AG20443 (cell line): Measurements from ENCODE around the gene SAMD9L.
"Not testable (repeated sequence)": the region's sequence is repeated elsewhere in the genome, so short reads cannot be mapped to it uniquely, and the experiment has no call there.

Source experiments
- DNase-seq: peaks from one replicate; pipeline ENCODE4 v3.0.0; 2012; ENCODE audit warnings: low spot score, mixed read lengths

The SAMD9L gene

DNA sequence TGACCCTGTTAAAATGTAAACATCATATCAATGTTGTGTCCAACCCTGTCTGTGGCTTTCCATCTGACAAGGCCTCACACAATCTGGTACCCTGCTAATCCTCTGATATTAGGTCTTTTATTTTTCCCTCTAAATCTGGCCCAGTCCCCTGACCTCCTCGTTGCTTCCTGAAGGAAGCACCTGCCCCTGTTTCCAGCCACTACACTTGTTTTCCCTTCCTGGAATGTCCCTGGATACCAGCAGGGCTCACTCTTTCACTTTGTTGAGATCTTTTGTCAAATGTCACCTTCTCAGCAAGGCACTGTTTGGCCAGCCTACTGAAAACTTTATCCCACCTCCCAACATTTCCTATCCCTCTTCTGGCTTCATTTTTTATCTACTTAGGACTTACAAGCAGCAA lies 2.1 kb downstream of the SAMD9L start:
- no peak for DNase-seq

DNA sequence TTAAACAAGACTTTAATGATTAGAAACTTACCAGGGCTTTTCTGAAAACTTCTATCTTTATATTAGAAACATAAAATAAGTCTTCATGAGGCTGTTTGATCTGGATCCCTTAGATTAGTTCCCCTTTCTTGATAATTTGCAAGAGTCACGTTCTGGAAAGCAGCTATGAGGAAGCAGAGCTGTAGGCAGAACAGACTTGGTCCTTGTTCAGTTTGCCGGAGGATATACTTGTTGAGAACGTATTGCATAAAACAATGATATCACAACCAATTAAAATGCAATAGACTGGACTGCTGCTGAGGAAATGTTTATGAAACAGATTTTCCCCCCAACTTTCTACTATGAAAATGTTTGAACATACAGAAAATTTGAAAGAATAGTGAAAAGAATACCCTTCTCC lies 2.8 kb downstream of the SAMD9L start:
- no peak for DNase-seq

GRCh38 chr7:93142127-93142526 lies 6.1 kb downstream of the SAMD9L start:
- no peak for DNase-seq

GRCh38 chr7:93140582-93141191 lies 7.5 kb downstream of the SAMD9L start:
- no peak for DNase-seq

DNA sequence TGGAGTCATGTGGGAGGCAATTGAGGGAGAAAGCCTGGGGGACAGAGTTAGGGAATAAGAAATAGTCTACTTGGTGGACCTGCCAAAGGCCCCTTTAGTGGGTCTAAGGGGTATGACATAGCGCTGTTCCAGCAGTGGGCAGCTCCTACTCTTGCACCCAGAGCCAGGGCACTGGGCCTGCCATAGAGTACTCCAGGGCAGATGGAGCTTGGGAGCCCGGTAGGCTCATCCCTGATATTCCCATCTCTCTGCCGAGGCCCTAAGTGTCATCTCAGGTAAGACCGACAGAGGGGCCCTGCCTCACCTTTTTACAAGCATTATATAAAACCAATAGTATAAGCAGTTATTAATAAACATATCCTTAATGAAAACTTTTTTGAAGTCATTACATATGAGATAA lies 9.6 kb downstream of the SAMD9L start:
- no peak for DNase-seq

DNA sequence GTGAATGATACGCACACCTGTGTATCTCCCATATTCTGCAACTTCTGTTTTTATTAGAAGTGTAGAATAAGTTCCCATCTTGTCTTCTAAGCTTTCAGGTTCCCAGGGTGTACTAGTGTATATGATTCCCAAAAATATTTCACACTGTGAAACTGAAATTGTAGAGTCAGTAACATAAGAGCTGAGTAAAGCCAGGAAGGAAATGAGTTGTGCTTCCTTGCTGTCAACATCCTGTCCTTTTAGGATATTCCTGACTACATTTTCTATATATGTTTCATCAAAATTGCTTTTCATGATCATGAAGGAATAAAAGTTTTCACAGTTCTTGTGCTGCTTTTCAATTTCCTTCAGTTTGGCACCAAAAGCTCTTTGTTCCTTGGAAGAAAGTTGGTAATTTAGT lies 15.2 kb downstream of the SAMD9L start:
- DNase-seq = no peak

DNA sequence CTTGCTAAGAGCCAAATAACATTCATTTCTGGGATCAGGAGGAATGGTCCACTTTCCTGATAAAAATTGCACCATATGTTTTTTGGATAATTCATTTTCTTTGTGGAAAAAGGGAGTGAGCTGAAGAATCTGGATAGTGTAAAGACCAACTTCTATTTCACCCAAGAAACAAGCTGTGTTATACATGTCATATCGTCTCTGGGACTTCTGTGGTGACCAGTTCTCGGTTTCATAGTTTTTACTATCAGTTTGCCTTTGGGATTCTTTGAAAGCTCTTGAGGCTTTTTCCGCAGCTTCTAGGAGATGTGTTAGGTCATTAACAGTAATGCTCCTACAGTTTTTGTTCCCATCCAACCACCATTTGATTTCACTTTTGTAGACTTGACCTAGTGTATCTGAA lies 16.0 kb downstream of the SAMD9L start:
- no peak for DNase-seq

GRCh38 chr7:93126954-93127353 lies 21.2 kb downstream of the SAMD9L start:
- not testable (repeated sequence) for DNase-seq

DNA sequence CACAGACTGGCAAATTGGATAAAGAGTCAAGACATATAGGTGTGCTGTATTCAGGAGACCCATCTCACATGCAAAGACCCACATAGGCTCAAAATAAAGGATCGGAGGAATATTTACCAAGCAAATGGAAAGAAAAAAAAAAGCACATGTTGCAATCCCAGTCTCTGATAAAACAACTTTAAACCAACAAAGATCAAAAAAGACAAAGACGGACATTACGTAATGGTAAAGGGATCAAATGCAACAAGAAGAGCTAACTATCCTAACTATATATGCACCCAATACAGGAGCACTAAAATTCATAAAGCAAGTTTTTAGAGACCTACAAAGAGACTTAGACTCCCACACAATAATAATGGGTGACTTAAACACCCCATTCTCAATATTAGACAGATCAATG lies 24.7 kb downstream of the SAMD9L start:
- DNase-seq = not testable (repeated sequence)

DNA sequence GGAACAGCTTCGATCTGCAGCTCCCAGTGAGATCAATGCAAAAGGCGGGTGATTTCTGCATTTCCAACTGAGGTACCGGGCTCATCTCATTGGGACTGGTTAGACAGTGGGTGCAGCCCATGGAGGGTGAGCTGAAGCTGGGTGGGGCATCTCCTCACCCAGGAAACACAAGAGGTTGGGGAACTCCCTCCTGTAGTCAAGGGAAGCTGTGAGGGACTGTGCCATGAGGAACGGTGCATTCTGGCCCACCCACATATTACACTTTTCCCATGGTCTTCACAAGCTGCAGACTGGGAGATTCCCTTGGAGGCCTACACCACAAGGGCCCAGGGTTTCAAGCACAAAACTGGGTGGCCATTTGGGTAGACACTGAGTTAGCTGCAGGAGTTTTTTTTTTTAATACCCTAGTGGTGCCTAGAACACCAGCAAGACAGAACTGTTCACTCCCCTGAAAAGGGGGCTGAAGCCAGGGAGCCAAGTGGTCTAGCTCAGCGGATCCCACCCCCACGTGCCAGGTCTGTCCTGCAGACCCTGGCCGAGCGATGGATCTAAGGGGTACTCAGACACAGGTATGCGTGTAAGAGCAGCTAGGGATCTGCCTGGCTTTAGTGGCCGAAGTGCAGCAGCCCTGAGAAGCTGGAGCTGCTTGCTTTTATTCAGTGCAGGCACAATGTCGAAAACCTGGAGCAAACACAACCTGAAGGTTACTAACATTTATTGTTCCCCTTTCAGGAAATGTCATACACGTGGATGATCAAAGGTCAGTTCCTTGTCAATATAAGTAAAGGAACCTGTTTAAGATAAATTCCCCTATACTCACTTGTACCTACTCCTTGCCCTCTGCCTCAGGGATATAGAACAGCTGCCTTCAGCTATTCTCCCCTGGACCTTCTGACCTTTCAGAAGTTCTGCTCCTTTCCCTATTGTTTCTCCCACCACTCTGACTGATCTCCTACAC lies 27.3 kb downstream of the SAMD9L start:
- no peak for DNase-seq

GRCh38 chr7:93119191-93119905 lies 28.8 kb downstream of the SAMD9L start:
- peak; percentile 42 for DNase-seq

DNA sequence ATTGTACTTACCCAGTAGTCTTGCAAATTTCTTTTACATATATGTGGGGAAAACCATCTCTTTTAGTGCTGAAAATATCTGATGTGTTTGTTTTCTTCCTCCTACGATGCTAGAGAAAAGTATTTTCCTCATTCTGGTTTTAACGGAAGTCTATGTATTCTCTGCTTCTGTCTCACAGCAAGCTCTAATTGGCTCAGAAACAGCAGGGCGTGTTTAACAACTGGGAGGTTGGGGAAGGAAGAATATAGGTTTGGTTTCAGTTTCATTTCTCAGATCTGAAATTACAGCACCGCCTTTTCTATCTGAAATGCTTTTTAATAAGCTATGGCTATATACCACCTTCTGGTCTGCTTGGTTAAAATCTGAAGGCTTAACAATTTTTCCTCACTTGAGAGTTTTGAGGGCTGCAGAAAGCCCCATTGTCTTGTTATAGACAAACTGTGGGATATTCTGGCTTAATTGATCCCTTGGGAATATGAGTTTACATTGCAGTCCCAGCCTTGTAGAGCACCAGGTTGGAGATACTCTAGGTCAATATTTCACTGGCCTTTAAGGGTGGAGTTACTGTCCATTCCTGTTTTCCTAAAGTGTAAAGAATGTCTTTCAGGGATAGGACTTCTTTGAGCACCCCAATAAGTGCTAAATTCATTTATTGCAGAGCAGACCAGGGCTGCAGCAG lies 30.2 kb downstream of the SAMD9L start, which contains the start of gene SAMD9:
Gene SAMD9, minus strand, starts transcription at position 128 of the 679 bp plus-strand sequence. CDS start 11,882 bp downstream, outside the sequence.
- DNase-seq = peak; percentile 82

DNA sequence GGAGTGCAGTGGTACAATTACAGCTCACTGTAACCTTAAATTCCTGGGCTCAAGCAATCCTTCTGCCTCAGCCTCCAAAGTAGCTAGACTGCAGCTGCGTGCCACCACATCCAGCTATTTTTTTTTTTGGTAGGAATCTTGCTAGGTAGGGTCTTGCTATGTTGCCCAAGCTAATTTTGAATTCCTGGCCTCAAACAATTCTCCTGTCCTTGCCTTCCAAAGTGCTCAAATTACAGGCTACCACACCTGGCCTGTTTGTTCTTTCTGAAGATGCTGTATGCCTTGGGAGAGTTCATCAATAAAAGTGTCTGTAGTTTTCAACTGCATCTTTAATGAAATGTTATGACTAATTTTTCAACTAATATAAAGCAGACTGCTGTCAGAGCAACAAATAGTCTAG lies 30.9 kb downstream of the SAMD9L start:
- no peak for DNase-seq

- peak; percentile 72 for DNase-seq
Observed at GRCh38 chr7:93115796-93116195, 32.4 kb downstream of the SAMD9L start.

GRCh38 chr7:93108003-93108402 lies 40.2 kb downstream of the SAMD9L start:
- no peak for DNase-seq

DNA sequence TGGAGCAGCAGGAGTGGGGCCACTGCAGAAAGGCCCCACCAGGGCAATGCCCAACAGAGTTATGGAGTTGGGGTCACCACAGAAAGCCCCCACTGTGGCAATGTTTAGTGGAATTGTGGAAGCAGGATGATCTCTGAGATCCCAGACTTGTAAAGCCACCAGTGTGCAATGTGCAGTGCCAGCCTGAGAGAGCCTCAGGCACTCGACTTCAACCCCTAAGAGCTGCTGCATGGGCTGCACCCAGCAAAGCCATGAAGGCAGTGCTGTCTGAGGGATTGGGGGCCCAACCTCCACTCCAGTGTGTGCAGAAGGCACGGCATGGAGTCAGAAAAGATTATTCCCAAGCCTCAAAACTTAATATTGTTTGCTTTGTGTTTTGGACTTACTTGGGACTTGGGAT lies 50.8 kb downstream of the SAMD9L start:
- no peak for DNase-seq

DNA sequence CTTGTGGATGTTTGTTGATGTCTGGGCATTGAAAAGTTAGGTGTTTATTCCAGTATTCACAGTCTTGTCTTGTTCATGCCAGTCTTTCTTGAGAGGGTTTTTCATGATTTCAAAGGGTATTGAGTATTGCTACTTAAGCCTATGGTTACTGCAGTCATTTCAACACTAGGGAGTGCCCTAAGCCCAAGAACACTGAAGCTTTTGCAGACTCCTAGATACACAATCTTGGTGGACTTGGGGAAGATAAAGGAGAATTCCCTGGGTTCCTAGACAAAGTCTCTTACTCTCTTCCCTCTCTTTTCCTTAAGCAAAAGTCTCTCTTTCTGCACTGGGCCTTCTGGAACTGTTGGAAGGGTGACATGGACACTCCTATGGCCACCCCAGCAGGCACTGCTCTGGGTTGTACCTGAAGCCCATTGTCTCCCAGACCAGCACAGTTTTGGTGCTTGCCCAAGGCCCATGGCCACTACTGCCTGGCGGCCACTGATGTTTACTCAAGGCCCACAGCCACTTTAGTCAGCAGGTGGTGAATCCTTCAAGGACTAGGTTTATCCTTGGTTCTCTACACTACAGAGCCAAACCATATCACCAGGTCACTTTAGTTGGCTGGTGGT lies 55.3 kb downstream of the SAMD9L start:
- DNase-seq = peak; percentile 37
